Fibroblast of the aortic adventitia (primary cell): ENCODE measurements around the gene GDF7. TPM values are rescaled to one million over a fixed set of nuclear protein-coding genes. Genes with fewer than 3 reads are reported as not detected.
A peak's percentile ranks its signal among the peaks of the same experiment; 100 is the strongest.

Experiments
- DNase-seq: peaks from one replicate; pipeline ENCODE4 v3.0.0-alpha.2; 2010; ENCODE audit warnings: low read depth
- H3K4me3 ChIP-seq: 2 replicates; pipeline ENCODE4 v1.5.1; 2011; ENCODE audit warnings: low read depth, mild to moderate bottlenecking, control low read depth, low read length, moderate library complexity
- total RNA-seq: library from RNA; depleted of rRNA; stranded (reverse); fragments of >200 nt; gene quantifications from 2 replicates; pipeline ENCODE4 v1.2.3, GENCODE V29; 2012; ENCODE audit warnings: low replicate concordance
- TF ChIP-seq, protein P1 (sequence below): IDR thresholded peaks from 2 replicates; pipeline ENCODE4 v1.5.1; 2011; ENCODE audit warnings: mild to moderate bottlenecking, low read length, control low read depth, inconsistent platforms; ENCODE audit not compliant: insufficient read depth

The GDF7 gene
- total RNA-seq, 1 donor: under 0.01 TPM

DNA sequence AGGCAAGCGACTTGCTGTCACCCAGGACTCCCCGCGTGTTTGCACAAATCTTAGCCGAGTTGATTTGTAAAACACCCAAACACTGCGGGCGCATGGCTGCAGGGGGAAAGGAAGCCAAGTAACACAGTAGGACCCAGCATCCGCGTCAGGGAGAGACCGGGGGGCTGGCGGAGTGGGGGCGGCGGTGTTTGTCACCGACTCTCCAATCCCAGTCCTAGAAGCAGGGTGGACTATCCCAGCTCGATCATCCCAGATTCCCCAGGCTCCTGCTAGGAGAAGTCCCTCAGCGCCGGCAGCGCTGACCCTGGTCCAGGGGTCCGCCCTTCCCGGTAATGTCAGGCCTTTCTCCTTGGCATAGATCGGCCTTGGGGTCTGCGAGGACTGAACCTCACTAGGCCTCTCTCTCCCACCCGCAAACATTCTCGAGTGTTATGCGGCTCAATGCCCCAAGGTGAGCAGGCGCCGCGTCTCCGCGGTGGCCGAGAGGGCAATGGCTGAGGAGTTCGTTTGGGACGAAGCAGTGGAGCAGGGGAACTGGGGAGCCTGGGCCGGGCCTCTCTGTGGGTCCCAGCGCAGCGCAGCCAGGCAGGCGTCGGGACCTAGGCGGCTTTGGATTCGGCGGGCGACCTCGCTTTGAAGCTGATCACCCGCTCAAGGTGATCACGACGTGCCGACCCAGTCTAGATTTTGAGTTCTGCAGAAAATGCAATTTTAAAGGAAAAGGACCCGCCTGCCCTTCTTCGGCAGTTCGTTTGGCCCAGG, 1.5 kb upstream of the GDF7 start:
- no peak overlapping the region for H3K4me3 ChIP-seq
- TF ChIP-seq, protein P1, sequence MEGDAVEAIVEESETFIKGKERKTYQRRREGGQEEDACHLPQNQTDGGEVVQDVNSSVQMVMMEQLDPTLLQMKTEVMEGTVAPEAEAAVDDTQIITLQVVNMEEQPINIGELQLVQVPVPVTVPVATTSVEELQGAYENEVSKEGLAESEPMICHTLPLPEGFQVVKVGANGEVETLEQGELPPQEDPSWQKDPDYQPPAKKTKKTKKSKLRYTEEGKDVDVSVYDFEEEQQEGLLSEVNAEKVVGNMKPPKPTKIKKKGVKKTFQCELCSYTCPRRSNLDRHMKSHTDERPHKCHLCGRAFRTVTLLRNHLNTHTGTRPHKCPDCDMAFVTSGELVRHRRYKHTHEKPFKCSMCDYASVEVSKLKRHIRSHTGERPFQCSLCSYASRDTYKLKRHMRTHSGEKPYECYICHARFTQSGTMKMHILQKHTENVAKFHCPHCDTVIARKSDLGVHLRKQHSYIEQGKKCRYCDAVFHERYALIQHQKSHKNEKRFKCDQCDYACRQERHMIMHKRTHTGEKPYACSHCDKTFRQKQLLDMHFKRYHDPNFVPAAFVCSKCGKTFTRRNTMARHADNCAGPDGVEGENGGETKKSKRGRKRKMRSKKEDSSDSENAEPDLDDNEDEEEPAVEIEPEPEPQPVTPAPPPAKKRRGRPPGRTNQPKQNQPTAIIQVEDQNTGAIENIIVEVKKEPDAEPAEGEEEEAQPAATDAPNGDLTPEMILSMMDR: no peak
- no peak for DNase-seq

DNA sequence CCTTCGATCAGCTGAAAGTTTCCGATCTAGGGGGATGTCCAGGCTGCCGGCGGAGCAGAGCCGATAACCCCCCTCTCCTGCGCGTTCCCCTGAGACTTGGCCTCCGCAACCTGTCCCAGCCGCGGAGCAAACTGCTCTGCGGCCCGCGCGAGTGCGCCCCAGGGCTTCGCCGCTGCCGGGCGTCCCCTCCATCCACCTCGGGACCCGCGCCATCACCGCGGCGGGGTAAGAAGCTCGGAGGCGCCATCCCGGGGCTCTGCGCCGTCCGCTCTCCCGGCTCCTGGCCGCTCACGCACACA, 990 bp upstream of the GDF7 start:
- no peak for DNase-seq
- peak overlapping the region; percentile 51 for H3K4me3 ChIP-seq
- TF ChIP-seq, protein P1: no peak

DNA sequence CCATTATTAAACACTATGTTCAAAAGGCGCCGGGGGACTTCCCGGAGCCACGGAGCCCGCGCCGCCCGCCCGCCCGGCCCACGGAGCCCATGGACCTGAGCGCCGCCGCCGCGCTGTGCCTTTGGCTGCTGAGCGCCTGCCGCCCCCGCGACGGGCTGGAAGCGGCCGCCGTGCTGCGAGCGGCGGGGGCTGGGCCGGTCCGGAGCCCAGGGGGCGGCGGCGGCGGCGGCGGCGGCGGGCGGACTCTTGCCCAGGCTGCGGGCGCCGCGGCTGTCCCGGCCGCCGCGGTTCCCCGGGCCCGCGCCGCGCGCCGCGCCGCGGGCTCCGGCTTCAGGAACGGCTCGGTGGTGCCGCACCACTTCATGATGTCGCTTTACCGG, 197 bp downstream of the GDF7 start:
- peak overlapping the region; percentile 49 for H3K4me3 ChIP-seq
- TF ChIP-seq, protein P1: no peak
- DNase-seq: no peak

DNA sequence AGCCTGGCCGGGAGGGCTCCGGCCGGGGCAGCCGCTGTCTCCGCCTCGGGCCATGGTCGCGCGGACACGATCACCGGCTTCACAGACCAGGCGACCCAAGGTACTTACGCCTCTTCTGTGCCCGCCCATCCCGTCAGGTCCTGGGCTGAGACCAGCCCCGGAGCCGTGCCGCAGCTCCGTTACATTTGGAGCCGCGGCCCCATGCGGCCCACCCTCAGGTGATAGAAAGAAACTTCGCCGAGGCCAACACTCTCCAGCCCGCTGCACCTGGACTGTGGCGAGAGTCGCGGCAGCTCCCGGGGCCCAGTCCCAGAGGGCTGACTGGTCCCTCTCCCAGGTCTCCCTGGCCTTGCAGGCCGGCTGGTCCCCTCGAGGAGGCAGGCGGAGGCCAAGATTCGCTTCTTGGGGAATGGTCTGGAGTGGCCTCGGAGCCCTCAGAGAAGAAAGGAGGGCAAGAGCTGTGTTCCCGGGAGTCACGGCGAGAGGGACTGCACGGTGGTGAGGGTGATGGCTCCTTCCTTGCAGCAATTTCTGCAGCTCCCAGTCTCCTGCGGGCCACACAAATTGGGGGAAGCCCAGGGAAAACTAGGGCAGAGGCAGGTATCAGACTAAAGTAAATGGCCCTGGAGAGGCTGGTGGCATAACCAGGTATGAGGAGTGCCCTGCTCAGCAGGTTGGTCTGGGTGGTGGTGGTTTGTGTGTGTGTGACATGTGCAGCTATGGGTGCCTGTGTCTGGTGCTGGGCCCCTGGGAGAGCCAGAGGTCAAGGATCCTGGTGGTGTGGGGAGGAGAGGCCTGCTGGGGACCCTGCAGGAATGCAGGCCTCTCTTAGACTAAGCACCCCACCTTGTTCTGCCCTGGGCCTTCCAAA, 822 bp downstream of the GDF7 start:
- peak overlapping the region; percentile 49 for H3K4me3 ChIP-seq
- TF ChIP-seq, protein P1: no peak
- no peak for DNase-seq

DNA sequence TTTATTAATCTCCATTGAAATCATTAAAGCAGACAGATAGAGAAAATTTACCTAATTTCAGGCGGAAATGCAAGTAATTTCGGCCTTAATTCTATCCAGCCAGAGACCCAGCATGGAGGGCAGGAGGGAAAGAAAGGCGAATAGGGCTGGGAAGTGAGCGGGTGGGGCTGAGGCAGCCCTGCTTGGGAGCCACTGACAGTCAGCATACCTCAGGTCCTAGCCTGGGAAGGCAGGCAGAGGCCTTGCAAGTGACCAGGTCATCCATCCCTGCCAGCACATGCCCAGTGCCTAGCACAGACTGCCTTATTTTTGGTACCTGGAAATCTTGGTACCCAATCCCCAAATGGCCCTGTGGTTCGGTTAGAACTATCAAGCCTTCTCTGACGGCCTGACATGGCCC, 1.5 kb downstream of the GDF7 start:
- TF ChIP-seq, protein P1: no peak
- no peak for DNase-seq
- no peak overlapping the region for H3K4me3 ChIP-seq

DNA sequence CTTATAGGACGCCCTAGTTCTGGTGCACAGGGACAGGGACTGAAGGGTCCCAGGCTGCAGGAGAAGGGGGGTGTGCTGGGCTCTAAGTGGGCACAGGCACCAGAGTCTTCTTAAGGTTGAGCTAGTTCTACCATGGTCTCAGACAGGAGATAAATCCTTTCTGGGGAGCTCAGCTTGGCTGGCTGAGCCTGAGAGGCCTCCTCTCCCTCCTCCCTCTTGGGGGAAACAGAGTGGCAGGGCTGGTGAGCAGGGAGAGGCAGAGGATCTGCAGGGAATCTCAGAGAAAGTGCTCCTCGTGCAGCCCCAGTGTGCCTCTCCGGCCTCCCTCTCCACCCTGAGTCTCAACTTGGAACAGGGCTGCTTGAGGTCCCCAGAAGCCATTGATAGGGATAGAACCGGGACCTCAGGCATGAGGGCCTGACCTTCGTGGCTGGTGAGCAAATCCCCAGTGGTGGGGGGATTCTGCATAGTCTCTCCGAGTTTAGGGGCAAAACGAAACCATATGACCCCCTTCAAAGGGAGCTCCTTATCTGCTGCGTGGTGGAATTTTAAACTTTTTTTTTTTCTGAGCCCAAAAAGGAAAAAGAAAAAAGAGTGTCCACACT, 2.0 kb downstream of the GDF7 start:
- TF ChIP-seq, protein P1: no peak
- DNase-seq: no peak

More for the DNA sequence above, 2.0 kb downstream of the GDF7 start:
- no peak overlapping the region for H3K4me3 ChIP-seq
